Heart right ventricle (tissue), 16 donors: Measurements from ENCODE around the gene NDUFB4. TPM values are rescaled to one million over a fixed set of nuclear protein-coding genes. Genes with fewer than 3 reads are reported as not detected.

Source experiments
- ATAC-seq, 8 donors: fragments of 200-7000 bp; cut with Tn5 transposase; one replicate each; pipeline ENCODE4 v1.9.1; 2020; ENCODE audit warnings: mild to moderate bottlenecking in 8 of 8, moderate library complexity in 8 of 8, moderate number of reproducible peaks in 1 of 8
- DNase-seq, 2 donors: peaks; one replicate each; pipeline ENCODE4 v3.0.0-alpha.2; 2020
- H3K27ac ChIP-seq, 10 donors: fragments of 200-600 bp; sonication (generic) in 2 of 10; one replicate each; pipeline versions ENCODE4 v1.5.0 to v1.8.0; 2020 to 2022; ENCODE audit warnings: mild to moderate bottlenecking in 3 of 10
- H3K27me3 ChIP-seq, 7 donors: fragments of 200-600 bp; one replicate each; pipeline ENCODE4 v1.8.0; 2021 to 2022; ENCODE audit warnings: mild to moderate bottlenecking in 2 of 7
- H3K36me3 ChIP-seq, 9 donors: fragments of 200-600 bp; sonication (generic) in 1 of 9; one replicate each; pipeline versions ENCODE4 v1.5.0 to v1.8.0; 2020 to 2022; ENCODE audit warnings: mild to moderate bottlenecking in 2 of 9
- H3K4me1 ChIP-seq, 9 donors: fragments of 200-600 bp; sonication (generic) in 1 of 9; one replicate each; pipeline versions ENCODE4 v1.5.0 to v1.8.0; 2020 to 2022; ENCODE audit warnings: mild to moderate bottlenecking in 4 of 9
- H3K4me3 ChIP-seq, 10 donors: fragments of 200-600 bp; sonication (generic) in 2 of 10; one replicate each; pipeline versions ENCODE4 v1.5.0 to v1.8.0; 2020 to 2022; ENCODE audit warnings: mild to moderate bottlenecking in 7 of 10, moderate library complexity in 2 of 10
- H3K9me3 ChIP-seq, 11 donors: fragments of 200-600 bp in 10 of 11; sonication (generic) in 2 of 11; one replicate each; pipeline versions ENCODE4 v1.5.0 to v1.8.0; 2013 to 2022; ENCODE audit warnings: mild to moderate bottlenecking in 2 of 11, control low read depth in 1 of 11, moderate library complexity in 1 of 11
- CTCF ChIP-seq, 9 donors: fragments of 200-600 bp; sonication (generic) in 2 of 9; IDR thresholded peaks; one replicate each; pipeline versions ENCODE4 v1.5.0 to v1.8.0; 2021 to 2022; ENCODE audit warnings: antibody characterized with exemption in 9 of 9, mild to moderate bottlenecking in 5 of 9, moderate library complexity in 1 of 9
- WGBS, 2 donors: extraction: QIAGEN DNeasy Blood & Tissue Kit; methylation state at CpG; one replicate each; pipeline ENCODE4 v1.1.7; 2013; ENCODE audit warnings: inconsistent platforms in 1 of 2; 5-methylcytosine and 5-hydroxymethylcytosine counted together
- intact Hi-C, 10 donors: fragments of 100-400 bp; cut with DNase I; formaldehyde crosslinking; loops; one replicate each; pipeline versions ENCODE4 v1.11.1 to v1.14.2; 2022
- polyA plus RNA-seq, 2 donors: library from polyadenylated mRNA; stranded (reverse); fragments of 200-250 nt; gene quantifications; one replicate each; pipeline ENCODE4 v1.2.3, GENCODE V29; 2013
- total RNA-seq, 10 donors: library from RNA; stranded (reverse); fragmentation: NEBNext Ultra II Directional in 3 of 10; extraction: Animal tissue kit (Norgen Biotek cat#: 25700) in 3 of 10; gene quantifications; one replicate each; pipeline versions ENCODE4 v1.2.1 to v1.2.4, GENCODE V29; 2021 to 2023
- donor health status: Arrhythmogenic right ventricular cardiomyopathy.
- donor health status: ischemic (EF 13 %, LVEDD 7.1; RV severe dilation, severe dysfunction).
- donor health status: healthy with polysubstance abuse.
- donor health status: DM: no; HTN: yes; CAD: no.
- donor health status: DM: no; HTN: no; CAD: no.
- donor health status: ischemic (EF 25% LVEDD 6.9; RV normal size, moderate dysfunction).
- donor health status: ischemic (EF 25% LVEDD 5.7; RV mildly dilated, moderate dysfunction).
- donor health status: healthy.
- donor health status: DM: yes; HTN: yes; CAD: no.
- donor health status: Ischemic cardiomyopathy.
- donor health status: ischemic (EF 35%, LVEDD 5.7; RV mildly dilated, moderate dysfunction).
- donor health status: nonischemic (EF 11% LVEDD 7.7; RV severe dilation, severe dysfunction).
- donor health status: DM: yes; HTN: yes; CAD: no.
- donor health status: PGD.
- donor health status: ischemic (EF 29% LVEDD 5.4; RV normal size, mild dysfunction).
- donor health status: nonischemic (EF 23%, LVEDD 6.1; RV moderate dilation, normal function).

Gene NDUFB4
- total and polyA plus RNA-seq, 12 donors: 347 to 581 (median 543) TPM

- Histone ChIP-seq H3K27me3 (no peaks in the 10 kb centered on the region), H3K4me3 (no peak overlapping the region), H3K4me1 (no peaks in the 10 kb centered on the region), H3K36me3 (no peaks in the 10 kb centered on the region), H3K9me3 (peaks cover 0 to 21% (median 14%) of the 10 kb centered on the region in 11 donors), H3K27ac (no peak overlapping the region)
- intact Hi-C loops: no loop called here
- ATAC-seq (no peak), DNase-seq (no peak)
- peak in 1 of 9 donors; percentile 6 for TF ChIP-seq CTCF (IDR thresholded peaks at IDR 0.05)
- 88 to 89% methylated on average over 12 of the region's 12 CpGs for WGBS, 2 donors
Observed at GRCh38 chr3:120622870-120623726, 27.0 kb downstream of the NDUFB4 start.

GRCh38 chr3:120623727-120624093 is 27.6 kb downstream of the NDUFB4 start:
- Histone ChIP-seq H3K4me3 (no peak overlapping the region), H3K36me3 (no peaks in the 10 kb centered on the region), H3K27ac (no peak overlapping the region), H3K27me3 (no peaks in the 10 kb centered on the region), H3K4me1 (no peaks in the 10 kb centered on the region), H3K9me3 (peaks cover 0 to 21% (median 14%) of the 10 kb centered on the region in 11 donors)
- ATAC-seq (no peak), DNase-seq (no peak)
- intact Hi-C loops: no loop called here
- no peak for TF ChIP-seq CTCF (IDR thresholded peaks at IDR 0.05)

GRCh38 chr3:120625159-120625586 is 29.0 kb downstream of the NDUFB4 start:
- no peak for ATAC-seq
- no peak for TF ChIP-seq CTCF (IDR thresholded peaks at IDR 0.05)

GRCh38 chr3:120634539-120634938 is 38.4 kb downstream of the NDUFB4 start:
- no peak for DNase-seq
- H3K27me3 ChIP-seq: no peaks in the 10 kb centered on the region
- H3K27ac ChIP-seq: peak overlapping the region in 2 of 10 donors; percentile 29 to 34
- TF ChIP-seq CTCF (IDR thresholded peaks at IDR 0.05): no peak
- intact Hi-C loops: no loop called here
- ATAC-seq: peak in 5 of 8 donors; percentile 22 to 74 (median 50)
- H3K4me1 ChIP-seq: peaks cover 0 to 6% (median 0%) of the 10 kb centered on the region in 9 donors
- peaks cover 0 to 9% (median 0%) of the 10 kb centered on the region in 11 donors for H3K9me3 ChIP-seq
- H3K36me3 ChIP-seq: no peaks in the 10 kb centered on the region
- H3K4me3 ChIP-seq: no peak overlapping the region
- WGBS, 2 donors: 0 to 13% methylated on average over 1 of the region's 1 CpG

More at GRCh38 chr3:120625159-120625586, 29.0 kb downstream of the NDUFB4 start:
- Histone ChIP-seq H3K36me3 (no peaks in the 10 kb centered on the region), H3K4me3 (no peak overlapping the region), H3K4me1 (no peaks in the 10 kb centered on the region), H3K27ac (no peak overlapping the region), H3K27me3 (no peaks in the 10 kb centered on the region), H3K9me3 (peaks cover 0 to 24% (median 14%) of the 10 kb centered on the region in 11 donors)
- intact Hi-C loops: no loop called here
- DNase-seq: no peak
